ENCODE results near the gene TUBB.

TUBB gene

DNA sequence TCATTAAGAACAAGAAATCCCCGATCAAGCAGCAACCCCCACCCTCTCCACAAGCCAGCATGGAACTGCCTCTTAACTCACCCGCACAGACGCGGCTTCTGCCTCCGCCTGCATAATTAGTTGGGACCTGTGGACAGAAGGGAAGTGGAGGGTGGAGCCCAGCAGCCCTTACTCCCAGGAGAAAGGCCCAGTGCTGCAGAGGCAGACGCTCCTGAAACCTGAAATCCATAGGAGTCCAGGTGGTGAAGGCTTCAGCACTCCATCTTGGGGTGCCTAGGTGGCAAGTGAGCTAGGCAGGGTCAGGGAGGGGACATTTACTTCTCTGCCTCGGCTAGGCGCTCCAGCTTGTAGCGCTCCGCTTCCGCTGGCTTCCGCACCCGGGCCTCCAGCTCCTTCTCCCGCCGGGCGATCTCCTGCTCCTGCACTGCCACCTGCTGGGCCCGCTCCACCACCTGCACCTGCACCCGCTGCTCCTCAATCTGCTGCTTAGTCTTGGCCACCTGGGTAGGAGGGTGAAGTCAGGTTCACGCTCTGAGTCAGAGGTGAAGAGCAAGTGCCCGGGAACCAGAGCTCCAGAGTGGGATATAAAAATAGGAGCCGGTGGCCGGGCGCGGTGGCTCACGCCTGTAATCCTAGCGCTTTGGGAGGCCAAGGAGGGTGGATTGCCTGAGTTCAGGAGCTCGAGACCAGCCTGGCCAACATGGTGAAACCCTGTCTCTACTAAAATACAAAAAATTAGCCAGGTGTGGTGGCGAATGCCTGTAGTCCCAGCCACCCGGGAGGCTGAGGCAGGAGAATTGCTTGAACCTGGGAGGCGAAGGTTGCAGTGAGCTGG lies 10.7 kb downstream of the TUBB start:
- peaks cover 66% of the 10 kb centered on the region for H3K36me3 ChIP-seq (ENCODE audit: low read depth)
- H3K4me1 ChIP-seq (ENCODE audit: insufficient read depth, poor library complexity, severe bottlenecking), result no peaks in the 10 kb centered on the region
- peak overlapping the region; percentile 4 for H3K27ac ChIP-seq (ENCODE audit: poor library complexity, severe bottlenecking)
- TF ChIP-seq CTCF (IDR thresholded peaks at IDR 0.05; ENCODE audit: poor library complexity, severe bottlenecking), result peak; percentile 89
- H3K9me3 ChIP-seq (ENCODE audit: severe bottlenecking), result no peaks in the 10 kb centered on the region
- no peaks in the 10 kb centered on the region for H3K27me3 ChIP-seq (ENCODE audit: insufficient read depth, poor library complexity, severe bottlenecking)
- ATAC-seq (ENCODE audit: low read depth), result peak; percentile 84
- peak; percentile 87 for DNase-seq (ENCODE audit: low spot score)
- no peak overlapping the region for H3K4me3 ChIP-seq (ENCODE audit: severe bottlenecking)

DNA sequence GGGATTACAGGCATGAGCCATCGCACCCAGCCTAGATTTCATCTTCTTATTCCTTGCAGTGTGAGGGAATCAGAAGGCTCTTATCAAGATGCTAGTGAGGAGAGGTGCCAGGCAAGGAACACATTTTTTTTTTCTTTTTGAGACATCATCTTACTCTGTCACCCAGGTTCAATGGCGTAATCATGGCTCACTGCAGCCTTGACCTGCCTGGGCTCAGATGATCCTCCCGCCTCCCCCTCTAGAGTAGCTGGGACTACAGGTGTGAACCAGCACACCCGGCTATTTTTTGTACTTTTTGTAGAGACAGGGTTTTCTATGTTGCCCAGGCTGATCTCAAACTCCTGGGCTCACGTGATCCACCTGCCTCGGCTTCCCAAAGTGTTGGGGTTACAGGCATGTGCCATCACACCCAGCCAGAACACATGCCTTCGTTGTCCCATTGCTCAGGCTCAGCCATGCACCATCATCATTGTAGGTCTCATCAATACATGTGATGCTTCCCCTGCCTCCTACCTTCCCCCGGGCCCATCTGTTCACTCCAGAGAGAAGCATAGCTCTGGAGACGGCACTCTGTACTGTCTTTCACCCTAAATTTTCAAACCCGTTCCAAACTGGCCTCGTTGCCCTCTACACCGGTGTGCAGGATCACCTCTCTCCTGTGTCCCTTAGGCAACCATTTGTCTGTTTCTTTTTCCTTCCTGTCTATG lies 12.2 kb downstream of the TUBB start:
- DNase-seq (ENCODE audit: low spot score), result no peak
- Histone ChIP-seq H3K27me3 (ENCODE audit: insufficient read depth, poor library complexity, severe bottlenecking) (no peaks in the 10 kb centered on the region), H3K4me1 (ENCODE audit: insufficient read depth, poor library complexity, severe bottlenecking) (no peaks in the 10 kb centered on the region), H3K9me3 (ENCODE audit: severe bottlenecking) (no peaks in the 10 kb centered on the region), H3K36me3 (ENCODE audit: low read depth) (peaks cover 72% of the 10 kb centered on the region), H3K27ac (ENCODE audit: poor library complexity, severe bottlenecking) (no peak overlapping the region), H3K4me3 (ENCODE audit: severe bottlenecking) (no peak overlapping the region)
- ATAC-seq (ENCODE audit: low read depth), result no peak
- TF ChIP-seq CTCF (IDR thresholded peaks at IDR 0.05; ENCODE audit: poor library complexity, severe bottlenecking), result no peak

GRCh38 chr6:30735668-30736314 lies 15.6 kb downstream of the TUBB start:
- TF ChIP-seq CTCF (IDR thresholded peaks at IDR 0.05; ENCODE audit: poor library complexity, severe bottlenecking), result no peak
- no peak for ATAC-seq (ENCODE audit: low read depth)
- Histone ChIP-seq H3K36me3 (ENCODE audit: low read depth) (peaks cover 76% of the 10 kb centered on the region), H3K4me1 (ENCODE audit: insufficient read depth, poor library complexity, severe bottlenecking) (no peaks in the 10 kb centered on the region), H3K4me3 (ENCODE audit: severe bottlenecking) (no peak overlapping the region), H3K9me3 (ENCODE audit: severe bottlenecking) (no peaks in the 10 kb centered on the region), H3K27me3 (ENCODE audit: insufficient read depth, poor library complexity, severe bottlenecking) (no peaks in the 10 kb centered on the region), H3K27ac (ENCODE audit: poor library complexity, severe bottlenecking) (no peak overlapping the region)
- no peak for DNase-seq (ENCODE audit: low spot score)

- H3K4me3 ChIP-seq (ENCODE audit: severe bottlenecking), result no peak overlapping the region
- H3K4me1 ChIP-seq (ENCODE audit: insufficient read depth, poor library complexity, severe bottlenecking), result no peaks in the 10 kb centered on the region
- no peak for ATAC-seq (ENCODE audit: low read depth)
- no peaks in the 10 kb centered on the region for H3K9me3 ChIP-seq (ENCODE audit: severe bottlenecking)
- no peaks in the 10 kb centered on the region for H3K27me3 ChIP-seq (ENCODE audit: insufficient read depth, poor library complexity, severe bottlenecking)
- DNase-seq (ENCODE audit: low spot score), result no peak
- no peak overlapping the region for H3K27ac ChIP-seq (ENCODE audit: poor library complexity, severe bottlenecking)
- H3K36me3 ChIP-seq (ENCODE audit: low read depth), result peaks cover 75% of the 10 kb centered on the region
- TF ChIP-seq CTCF (IDR thresholded peaks at IDR 0.05; ENCODE audit: poor library complexity, severe bottlenecking), result no peak
Measured at GRCh38 chr6:30738532-30738931, 18.4 kb downstream of the TUBB start.

Measured in RWPE2 (cell line).